NCI-H1694 treated with DMSO at 0.1 percent for 48 hours (cell line): ENCODE data around the gene ZFYVE16.
A peak's percentile ranks its signal among the peaks of the same experiment; 100 is the strongest.
"Not testable (repeated sequence)": the region's sequence is repeated elsewhere in the genome, so short reads cannot be mapped to it uniquely, and the experiment has no call there.

Experiments used
- DNase-seq: peaks from one replicate; lab custom pipeline; 2025; lab: John Stamatoyannopoulos, UW

ZFYVE16 gene

GRCh38 chr5:80411589-80412219 is 3.8 kb downstream of the ZFYVE16 start:
- no peak for DNase-seq

- DNase-seq, result no peak
These were observed 6.2 kb downstream of the ZFYVE16 start for GRCh38 chr5:80414113-80414512.

- no peak for DNase-seq
These were observed 10.1 kb downstream of the ZFYVE16 start for GRCh38 chr5:80417973-80418372.

GRCh38 chr5:80424365-80424764 is 16.5 kb downstream of the ZFYVE16 start:
- not testable (repeated sequence) for DNase-seq

- no peak for DNase-seq
These were observed 27.6 kb downstream of the ZFYVE16 start for GRCh38 chr5:80435476-80435875.

- no peak for DNase-seq
These were observed 29.5 kb downstream of the ZFYVE16 start for GRCh38 chr5:80437326-80437725.

GRCh38 chr5:80438739-80439138 is 30.9 kb downstream of the ZFYVE16 start:
- DNase-seq, result no peak

- DNase-seq, result no peak
These were observed 31.3 kb downstream of the ZFYVE16 start for GRCh38 chr5:80439213-80439612.

- no peak for DNase-seq
These were observed 34.9 kb downstream of the ZFYVE16 start for GRCh38 chr5:80442742-80443141.

GRCh38 chr5:80453366-80453765 is 45.5 kb downstream of the ZFYVE16 start:
- no peak for DNase-seq

- DNase-seq, result no peak
These were observed 55.4 kb downstream of the ZFYVE16 start for GRCh38 chr5:80463269-80463668.

- DNase-seq, result no peak
These were observed 59.0 kb downstream of the ZFYVE16 start for GRCh38 chr5:80466669-80467485.

- DNase-seq, result no peak
These were observed 60.3 kb downstream of the ZFYVE16 start for GRCh38 chr5:80468131-80468530.

- not testable (repeated sequence) for DNase-seq
These were observed 62.8 kb downstream of the ZFYVE16 start for GRCh38 chr5:80470631-80471030.

- DNase-seq, result no peak
These were observed 67.1 kb downstream of the ZFYVE16 start for GRCh38 chr5:80474929-80475328.

GRCh38 chr5:80479713-80480112 is 71.8 kb downstream of the ZFYVE16 start:
- DNase-seq, result no peak

- no peak for DNase-seq
These were observed 72.5 kb downstream of the ZFYVE16 start for GRCh38 chr5:80480354-80480753.

GRCh38 chr5:80481019-80481893 is 73.4 kb downstream of the ZFYVE16 start:
- peak; percentile 67 for DNase-seq

GRCh38 chr5:80482578-80482977 is 74.7 kb downstream of the ZFYVE16 start:
- DNase-seq, result no peak

GRCh38 chr5:80483636-80484232 is 75.9 kb downstream of the ZFYVE16 start:
- no peak for DNase-seq

- no peak for DNase-seq
These were observed 79.6 kb downstream of the ZFYVE16 start for GRCh38 chr5:80487444-80487828.
